Ovary (tissue), 3 donors: ENCODE results near the gene MMP25.

Experiments used
- EP300 ChIP-seq: sonication (generic); formaldehyde crosslinking; IDR thresholded peaks from one replicate; pipeline ENCODE4 v1.6.1; 2017; ENCODE audit warnings: antibody characterized with exemption
- POLR2A ChIP-seq: fragments of 450-650 bp; IDR thresholded peaks from one replicate; pipeline ENCODE4 v1.6.1; 2017; ENCODE audit warnings: antibody characterized with exemption, mild to moderate bottlenecking, moderate library complexity
- TF ChIP-seq, protein P1 (sequence below), 3 donors: fragments of 450-650 bp in 2 of 3; fragments of 200-600 bp in 1 of 3; IDR thresholded peaks; one replicate each; pipeline versions ENCODE4 v1.5.1 to v1.8.0; 2016 to 2022; ENCODE audit warnings: antibody characterized with exemption in 3 of 3, mild to moderate bottlenecking in 1 of 3
- donor health status: DM: no; HTN: no; CAD: no.

- TF ChIP-seq POLR2A: no peak
- TF ChIP-seq, protein P1, sequence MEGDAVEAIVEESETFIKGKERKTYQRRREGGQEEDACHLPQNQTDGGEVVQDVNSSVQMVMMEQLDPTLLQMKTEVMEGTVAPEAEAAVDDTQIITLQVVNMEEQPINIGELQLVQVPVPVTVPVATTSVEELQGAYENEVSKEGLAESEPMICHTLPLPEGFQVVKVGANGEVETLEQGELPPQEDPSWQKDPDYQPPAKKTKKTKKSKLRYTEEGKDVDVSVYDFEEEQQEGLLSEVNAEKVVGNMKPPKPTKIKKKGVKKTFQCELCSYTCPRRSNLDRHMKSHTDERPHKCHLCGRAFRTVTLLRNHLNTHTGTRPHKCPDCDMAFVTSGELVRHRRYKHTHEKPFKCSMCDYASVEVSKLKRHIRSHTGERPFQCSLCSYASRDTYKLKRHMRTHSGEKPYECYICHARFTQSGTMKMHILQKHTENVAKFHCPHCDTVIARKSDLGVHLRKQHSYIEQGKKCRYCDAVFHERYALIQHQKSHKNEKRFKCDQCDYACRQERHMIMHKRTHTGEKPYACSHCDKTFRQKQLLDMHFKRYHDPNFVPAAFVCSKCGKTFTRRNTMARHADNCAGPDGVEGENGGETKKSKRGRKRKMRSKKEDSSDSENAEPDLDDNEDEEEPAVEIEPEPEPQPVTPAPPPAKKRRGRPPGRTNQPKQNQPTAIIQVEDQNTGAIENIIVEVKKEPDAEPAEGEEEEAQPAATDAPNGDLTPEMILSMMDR (IDR thresholded peaks at IDR 0.05): no peak
- no peak for TF ChIP-seq EP300
These were observed 35.9 kb upstream of the MMP25 start for GRCh38 chr16:3010510-3010909.
